DMS79 treated with DMSO at 0.1 percent for 48 hours (cell line): ENCODE results near the gene MPHOSPH10.
"Not testable (repeated sequence)": the region's sequence is repeated elsewhere in the genome, so short reads cannot be mapped to it uniquely, and the experiment has no call there.

ENCODE experiments used
- DNase-seq: peaks from one replicate; lab custom pipeline; 2025; lab: John Stamatoyannopoulos, UW

MPHOSPH10 gene

DNA sequence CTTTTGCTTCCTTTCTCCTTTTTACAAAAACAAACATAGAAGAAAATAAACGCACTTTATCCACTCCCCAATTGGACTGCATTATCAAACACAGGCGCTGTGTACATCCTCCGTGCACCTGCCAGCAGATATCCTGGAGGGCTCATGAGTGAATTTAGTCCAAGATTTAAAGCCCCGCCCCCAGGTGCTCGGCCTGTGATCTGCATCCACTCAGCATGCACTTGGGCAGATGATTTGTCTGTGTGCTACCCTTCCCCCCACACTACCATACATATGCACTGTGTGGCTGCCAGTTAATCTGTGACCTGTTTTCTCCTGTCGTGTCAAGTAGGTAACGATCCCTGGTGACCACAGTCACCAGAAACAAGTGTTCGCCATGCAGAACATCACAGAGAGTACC, 48.4 kb downstream of the MPHOSPH10 start:
- DNase-seq = peak; percentile 48

- no peak for DNase-seq
Measured at GRCh38 chr2:71181316-71181715, 50.9 kb downstream of the MPHOSPH10 start.

GRCh38 chr2:71183306-71184115, 53.1 kb downstream of the MPHOSPH10 start:
- not testable (repeated sequence) for DNase-seq

- no peak for DNase-seq
Measured at GRCh38 chr2:71186973-71187372, 56.5 kb downstream of the MPHOSPH10 start.

- DNase-seq = no peak
Measured at GRCh38 chr2:71187589-71187988, 57.2 kb downstream of the MPHOSPH10 start.

DNA sequence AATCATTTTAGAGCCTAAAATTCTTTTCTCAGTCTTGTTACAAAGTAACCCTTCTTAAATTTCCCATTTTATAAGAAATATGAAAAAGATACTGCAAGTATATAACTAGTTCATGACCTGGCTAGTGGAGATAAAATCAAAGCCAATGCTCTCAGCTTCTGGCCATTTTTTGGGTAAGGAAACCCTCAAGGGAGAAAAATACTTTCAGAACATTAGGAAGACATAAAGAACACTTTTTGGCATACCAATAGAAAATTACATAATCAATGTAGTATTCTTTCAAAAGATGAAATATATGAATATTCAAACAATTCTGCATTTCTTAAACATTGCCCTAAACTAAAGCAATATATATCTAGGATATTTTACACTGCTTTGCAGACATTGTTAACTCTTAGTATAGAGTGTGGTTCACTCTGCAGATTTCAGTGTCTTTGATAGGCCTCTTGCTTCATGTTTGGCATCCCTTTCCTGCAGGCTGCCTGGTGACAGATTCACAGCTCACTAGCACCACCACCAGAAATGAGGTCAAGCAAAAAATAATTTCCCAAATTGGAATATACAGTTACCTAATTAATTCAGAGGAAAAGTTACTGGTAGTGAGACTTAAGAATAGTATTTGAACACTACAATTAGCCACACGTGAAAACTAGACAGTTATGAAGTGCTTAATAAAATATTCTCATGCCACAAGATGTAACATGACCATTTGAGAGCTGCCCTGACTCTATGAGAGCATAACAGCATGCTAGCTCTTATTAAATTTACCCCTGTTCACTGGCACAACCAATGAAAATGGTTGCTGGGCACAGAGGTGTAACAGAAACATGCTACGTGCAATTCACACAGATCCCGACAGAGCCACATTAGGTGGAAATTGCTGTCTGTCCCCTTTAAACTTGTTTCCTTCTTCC, 60.5 kb downstream of the MPHOSPH10 start:
- DNase-seq = no peak

GRCh38 chr2:71191570-71191943, 61.1 kb downstream of the MPHOSPH10 start:
- no peak for DNase-seq
